ENCODE measurements around the gene TRPM8.

DNA sequence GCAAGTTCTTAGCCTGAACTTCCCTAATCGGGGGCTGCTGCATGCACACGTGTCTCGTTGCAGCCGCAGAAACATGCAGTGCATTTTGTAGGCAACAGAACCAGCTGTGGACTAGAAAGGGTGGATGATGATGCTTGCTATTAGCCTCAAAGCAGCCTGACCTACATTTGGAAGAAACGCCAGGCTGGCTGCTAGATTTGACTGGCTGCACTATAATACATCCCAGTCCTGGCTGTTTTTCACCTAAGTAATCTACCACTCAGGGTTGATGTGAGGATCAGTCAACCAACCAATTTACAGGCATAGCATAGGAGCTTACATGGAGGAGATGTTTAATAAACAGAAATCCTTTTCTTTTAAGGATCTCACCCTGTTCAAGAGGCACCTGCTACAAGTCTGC, 77.0 kb downstream of the TRPM8 start:
- TF ChIP-seq, protein P1, sequence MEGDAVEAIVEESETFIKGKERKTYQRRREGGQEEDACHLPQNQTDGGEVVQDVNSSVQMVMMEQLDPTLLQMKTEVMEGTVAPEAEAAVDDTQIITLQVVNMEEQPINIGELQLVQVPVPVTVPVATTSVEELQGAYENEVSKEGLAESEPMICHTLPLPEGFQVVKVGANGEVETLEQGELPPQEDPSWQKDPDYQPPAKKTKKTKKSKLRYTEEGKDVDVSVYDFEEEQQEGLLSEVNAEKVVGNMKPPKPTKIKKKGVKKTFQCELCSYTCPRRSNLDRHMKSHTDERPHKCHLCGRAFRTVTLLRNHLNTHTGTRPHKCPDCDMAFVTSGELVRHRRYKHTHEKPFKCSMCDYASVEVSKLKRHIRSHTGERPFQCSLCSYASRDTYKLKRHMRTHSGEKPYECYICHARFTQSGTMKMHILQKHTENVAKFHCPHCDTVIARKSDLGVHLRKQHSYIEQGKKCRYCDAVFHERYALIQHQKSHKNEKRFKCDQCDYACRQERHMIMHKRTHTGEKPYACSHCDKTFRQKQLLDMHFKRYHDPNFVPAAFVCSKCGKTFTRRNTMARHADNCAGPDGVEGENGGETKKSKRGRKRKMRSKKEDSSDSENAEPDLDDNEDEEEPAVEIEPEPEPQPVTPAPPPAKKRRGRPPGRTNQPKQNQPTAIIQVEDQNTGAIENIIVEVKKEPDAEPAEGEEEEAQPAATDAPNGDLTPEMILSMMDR (IDR thresholded peaks at IDR 0.05), result no peak
- TF ChIP-seq MAZ (IDR thresholded peaks at IDR 0.05; ENCODE audit: borderline replicate concordance, low read depth, low read length), result no peak
- no peak for TF ChIP-seq POLR2A (IDR thresholded peaks at IDR 0.05; ENCODE audit: low read length)
- TF ChIP-seq, protein P2, sequence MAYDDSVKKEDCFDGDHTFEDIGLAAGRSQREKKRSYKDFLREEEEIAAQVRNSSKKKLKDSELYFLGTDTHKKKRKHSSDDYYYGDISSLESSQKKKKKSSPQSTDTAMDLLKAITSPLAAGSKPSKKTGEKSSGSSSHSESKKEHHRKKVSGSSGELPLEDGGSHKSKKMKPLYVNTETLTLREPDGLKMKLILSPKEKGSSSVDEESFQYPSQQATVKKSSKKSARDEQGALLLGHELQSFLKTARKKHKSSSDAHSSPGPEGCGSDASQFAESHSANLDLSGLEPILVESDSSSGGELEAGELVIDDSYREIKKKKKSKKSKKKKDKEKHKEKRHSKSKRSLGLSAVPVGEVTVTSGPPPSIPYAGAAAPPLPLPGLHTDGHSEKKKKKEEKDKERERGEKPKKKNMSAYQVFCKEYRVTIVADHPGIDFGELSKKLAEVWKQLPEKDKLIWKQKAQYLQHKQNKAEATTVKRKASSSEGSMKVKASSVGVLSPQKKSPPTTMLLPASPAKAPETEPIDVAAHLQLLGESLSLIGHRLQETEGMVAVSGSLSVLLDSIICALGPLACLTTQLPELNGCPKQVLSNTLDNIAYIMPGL (CRISPR knock-in tag; IDR thresholded peaks at IDR 0.05; ENCODE audit: borderline replicate concordance), result no peak
- no peak for TF ChIP-seq JUNB (IDR thresholded peaks at IDR 0.05)
- TF ChIP-seq BHLHE40 (IDR thresholded peaks at IDR 0.05; ENCODE audit: low read depth, low read length), result no peak
- TF ChIP-seq, protein P3, sequence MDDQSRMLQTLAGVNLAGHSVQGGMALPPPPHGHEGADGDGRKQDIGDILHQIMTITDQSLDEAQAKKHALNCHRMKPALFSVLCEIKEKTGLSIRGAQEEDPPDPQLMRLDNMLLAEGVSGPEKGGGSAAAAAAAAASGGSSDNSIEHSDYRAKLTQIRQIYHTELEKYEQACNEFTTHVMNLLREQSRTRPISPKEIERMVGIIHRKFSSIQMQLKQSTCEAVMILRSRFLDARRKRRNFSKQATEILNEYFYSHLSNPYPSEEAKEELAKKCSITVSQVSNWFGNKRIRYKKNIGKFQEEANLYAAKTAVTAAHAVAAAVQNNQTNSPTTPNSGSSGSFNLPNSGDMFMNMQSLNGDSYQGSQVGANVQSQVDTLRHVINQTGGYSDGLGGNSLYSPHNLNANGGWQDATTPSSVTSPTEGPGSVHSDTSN (IDR thresholded peaks at IDR 0.05), result no peak
- no peak for TF ChIP-seq CHD4 (IDR thresholded peaks at IDR 0.05; ENCODE audit: borderline replicate concordance)
- TF ChIP-seq PHF8 (IDR thresholded peaks at IDR 0.05; ENCODE audit: borderline replicate concordance, low read depth), result no peak
- TF ChIP-seq, protein P4, sequence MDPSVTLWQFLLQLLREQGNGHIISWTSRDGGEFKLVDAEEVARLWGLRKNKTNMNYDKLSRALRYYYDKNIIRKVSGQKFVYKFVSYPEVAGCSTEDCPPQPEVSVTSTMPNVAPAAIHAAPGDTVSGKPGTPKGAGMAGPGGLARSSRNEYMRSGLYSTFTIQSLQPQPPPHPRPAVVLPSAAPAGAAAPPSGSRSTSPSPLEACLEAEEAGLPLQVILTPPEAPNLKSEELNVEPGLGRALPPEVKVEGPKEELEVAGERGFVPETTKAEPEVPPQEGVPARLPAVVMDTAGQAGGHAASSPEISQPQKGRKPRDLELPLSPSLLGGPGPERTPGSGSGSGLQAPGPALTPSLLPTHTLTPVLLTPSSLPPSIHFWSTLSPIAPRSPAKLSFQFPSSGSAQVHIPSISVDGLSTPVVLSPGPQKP (IDR thresholded peaks at IDR 0.05; ENCODE audit: low read depth, low read length), result no peak
- TF ChIP-seq NR3C1 (IDR thresholded peaks at IDR 0.05), result no peak
- TF ChIP-seq HEYL (CRISPR knock-in tag; IDR thresholded peaks at IDR 0.05), result no peak
- no peak for TF ChIP-seq KDM5A (IDR thresholded peaks at IDR 0.05)
